ENCODE measurements around the gene ZNF726. TPM values are rescaled to one million over a fixed set of nuclear protein-coding genes. Genes with fewer than 3 reads are reported as not detected.

ZNF726 gene
- 1.6 TPM in 2 replicates for total RNA-seq

DNA sequence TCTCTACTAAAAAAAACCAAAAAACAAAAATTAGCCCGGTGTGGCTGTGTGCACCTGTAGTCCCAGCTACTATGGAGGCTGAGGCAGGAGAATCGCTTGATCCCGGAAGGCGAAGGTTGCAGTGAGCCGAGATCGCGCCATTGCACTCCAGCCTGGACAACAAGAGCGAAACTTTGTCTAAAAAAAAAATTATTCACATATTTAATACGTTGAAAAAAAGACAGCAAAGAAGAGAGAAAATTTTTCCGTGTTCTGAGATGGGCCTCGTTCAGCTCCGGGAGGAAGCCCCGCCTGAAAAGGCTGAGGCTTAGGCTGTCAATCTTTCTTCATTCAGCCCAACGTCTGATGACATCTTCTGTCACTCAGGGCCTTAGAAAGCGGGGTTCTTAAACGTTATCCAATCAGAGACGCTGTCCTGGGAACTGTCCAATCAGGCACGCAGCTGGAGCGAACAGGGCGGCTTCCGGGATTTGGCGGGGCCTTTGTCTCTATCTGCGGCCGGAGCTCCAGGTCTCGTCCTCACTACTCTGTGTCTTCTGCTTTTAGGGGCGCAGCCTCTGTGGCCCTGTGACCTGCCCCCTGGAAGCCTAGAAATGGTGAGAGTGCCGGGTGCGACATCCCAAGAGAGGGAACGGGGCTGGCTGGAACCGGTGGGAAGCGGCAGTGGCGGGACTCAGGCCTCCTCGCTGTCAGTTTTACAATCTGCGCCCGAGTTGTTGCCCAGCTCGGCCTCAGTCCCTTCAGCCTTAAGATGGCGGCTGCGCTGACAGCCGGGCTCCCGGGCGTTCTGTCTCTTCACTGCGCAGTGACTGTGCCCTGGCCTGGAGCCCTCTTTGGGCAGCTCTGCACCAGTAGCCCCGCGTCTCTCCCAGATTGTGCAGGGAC, at the start of gene ZNF726:
Gene ZNF726, plus strand, starts transcription at position 485 of the 885 bp plus-strand sequence. Its CDS starts 109 bp downstream, at position 594.

Other genes with a start within 250 kb of the ZNF726 start
- 4.1 and 5.8 TPM in 2 replicates for gene ZNF675, start 227.7 kb upstream of the ZNF726 start, total RNA-seq
- gene ZNF681, start 156.0 kb upstream of the ZNF726 start, total RNA-seq: 0.78 and 0.80 TPM in 2 replicates
- 3.6 and 4.0 TPM in 2 replicates for gene ZNF254, start 172.3 kb downstream of the ZNF726 start, total RNA-seq